ENCODE data around the gene HAUS8. TPM values are rescaled to one million over a fixed set of nuclear protein-coding genes. Genes with fewer than 3 reads are reported as not detected.

The HAUS8 gene
- total and polyA plus RNA-seq, 2 of the 8 experiments (the other 6 are each of a cell fraction or from before 2014, with no cell fraction given): 18.4 to 23.2 TPM

DNA sequence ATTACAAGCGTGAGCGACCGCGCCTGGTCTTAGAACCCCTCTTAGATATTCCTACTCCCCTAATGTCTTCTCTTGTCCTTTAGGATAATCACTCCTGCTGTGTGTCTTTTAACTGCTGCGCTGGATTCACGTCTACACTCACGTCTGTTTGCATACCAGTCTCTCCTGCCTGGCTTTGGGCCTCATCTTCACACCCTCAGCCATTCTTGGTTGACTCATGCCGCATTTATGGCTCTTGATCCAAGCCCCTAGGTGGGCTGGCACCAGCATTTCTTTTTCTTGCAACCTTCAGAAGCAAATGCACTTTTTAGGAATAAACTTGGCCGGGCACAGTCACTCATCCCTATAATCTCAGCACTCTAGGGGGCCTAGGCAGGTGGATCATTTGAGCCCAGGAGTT, 23.1 kb upstream of the HAUS8 start:
- no peak overlapping the region for H2BK20ac ChIP-seq (ENCODE audit: low read length)
- H3K56ac ChIP-seq (replicated peaks; ENCODE audit: insufficient read length, low read depth, low read length): no peak overlapping the region
- H2BK120ac ChIP-seq (replicated peaks; ENCODE audit: low read depth, low read length): no peak overlapping the region
- peaks cover 0 to 22% of the 10 kb centered on the region in 2 experiments; a peak in 3 of 4 replicates for H3K79me2 ChIP-seq (ENCODE audit: control insufficient read depth in 1 of 2, insufficient read depth in 2 of 2, low read length in 2 of 2)
- peaks cover 0 to 2% of the 10 kb centered on the region in 2 experiments for H4K20me1 ChIP-seq (replicated peaks in 1 of 2; ENCODE audit: control insufficient read depth in 1 of 2, insufficient read depth in 2 of 2, low read length in 2 of 2)
- H3K9ac ChIP-seq (replicated peaks in 1 of 4; ENCODE audit: extremely low read depth in 1 of 4, low read depth in 3 of 4, low read length in 3 of 4): no peak overlapping the region
- no peaks in the 10 kb centered on the region for H3K27me3 ChIP-seq (replicated peaks in 1 of 4; ENCODE audit: control insufficient read depth in 3 of 4, extremely low read depth in 1 of 4, insufficient read depth in 3 of 4, low read length in 3 of 4)
- no peaks in the 10 kb centered on the region for H3K23me2 ChIP-seq (ENCODE audit: low read depth, low read length)
- H3K27ac ChIP-seq (ENCODE audit: low read depth, low read length): no peak overlapping the region
- no peak for FAIRE-seq
- peaks cover 14% of the 10 kb centered on the region for H3K79me1 ChIP-seq (ENCODE audit: low read depth, low read length)
- TF ChIP-seq POU5F1 (IDR thresholded peaks at IDR 0.05; ENCODE audit: low read depth, low read length): no peak
- TF ChIP-seq SAP30 (IDR thresholded peaks at IDR 0.05; ENCODE audit: insufficient read depth, insufficient replicate concordance, low read length): no peak
- TF ChIP-seq, protein P1, sequence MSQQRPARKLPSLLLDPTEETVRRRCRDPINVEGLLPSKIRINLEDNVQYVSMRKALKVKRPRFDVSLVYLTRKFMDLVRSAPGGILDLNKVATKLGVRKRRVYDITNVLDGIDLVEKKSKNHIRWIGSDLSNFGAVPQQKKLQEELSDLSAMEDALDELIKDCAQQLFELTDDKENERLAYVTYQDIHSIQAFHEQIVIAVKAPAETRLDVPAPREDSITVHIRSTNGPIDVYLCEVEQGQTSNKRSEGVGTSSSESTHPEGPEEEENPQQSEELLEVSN (IDR thresholded peaks at IDR 0.05): no peak
- no peak for TF ChIP-seq SIRT6 (IDR thresholded peaks at IDR 0.05; ENCODE audit: low read length)
- no peak for TF ChIP-seq MAFK (IDR thresholded peaks at IDR 0.05; ENCODE audit: low read depth, low read length)
- no peak for TF ChIP-seq EP300 (IDR thresholded peaks at IDR 0.05; ENCODE audit: borderline replicate concordance in 1 of 2, low read depth in 2 of 2, low read length in 2 of 2)
- no peak for TF ChIP-seq CBX8 (IDR thresholded peaks at IDR 0.05; ENCODE audit: borderline replicate concordance, low read depth, low read length)
- no peak for TF ChIP-seq EGR1 (IDR thresholded peaks at IDR 0.05; ENCODE audit: borderline replicate concordance, low read depth, low read length)
- no peak for TF ChIP-seq POLR2AphosphoS5 (IDR thresholded peaks at IDR 0.05; ENCODE audit: low read depth, low read length)
- TF ChIP-seq KDM4A (IDR thresholded peaks at IDR 0.05; ENCODE audit: low read depth, low read length, severe bottlenecking): no peak
- no peak for TF ChIP-seq NANOG (IDR thresholded peaks at IDR 0.05; ENCODE audit: insufficient read depth, low read depth, low read length, poor library complexity, severe bottlenecking)
- no peak overlapping the region for H3K4me3 ChIP-seq (ENCODE audit: extremely low read depth in 1 of 4, insufficient read depth in 2 of 4, low read depth in 3 of 4, low read length in 4 of 4)
- no peak overlapping the region for H3K4me2 ChIP-seq (ENCODE audit: insufficient read depth in 1 of 2, low read depth in 2 of 2, low read length in 2 of 2)
- peaks cover 9 to 10% of the 10 kb centered on the region in 2 experiments for H3K9me3 ChIP-seq (ENCODE audit: insufficient read depth in 2 of 2, low read depth in 1 of 2, low read length in 1 of 2)
- H2AFZ ChIP-seq (ENCODE audit: low read length): no peak overlapping the region
- H4K91ac ChIP-seq (replicated peaks; ENCODE audit: insufficient read length, low read length): no peak overlapping the region
- no peak overlapping the region for H3K4ac ChIP-seq (replicated peaks; ENCODE audit: insufficient read length, low read depth, low read length)
- H3K36me3 ChIP-seq (ENCODE audit: control insufficient read depth in 2 of 4, insufficient read depth in 4 of 4, low read length in 3 of 4): peaks cover 5 to 19% (median 9%) of the 10 kb centered on the region in 4 experiments; a peak in 7 of 8 replicates
- ChIA-PET POLR2A (ENCODE audit: partially characterized antibody) (no interaction called here), CTCF (ENCODE audit: partially characterized antibody) (interaction anchor here (0.7 kb wide), 1 partner anchor 80 kb away, joined by 3 read pairs; no protein-coding TSS in a partner anchor)
- H2BK15ac ChIP-seq (ENCODE audit: low read length): no peak overlapping the region
- H4K8ac ChIP-seq (ENCODE audit: extremely low read depth, insufficient read depth, low read length): no peak overlapping the region
- WGBS, 2 experiments (ENCODE audit: extremely low coverage in 1 of 2, insufficient coverage in 1 of 2, insufficient read length in 1 of 2, insufficient replicate concordance in 2 of 2, low coverage in 1 of 2, low lambda C conversion rate in 2 of 2, missing lambda C conversion rate in 1 of 2): 94% methylated on average over 9 of the region's 9 CpGs; no CpG with 5 or more reads in 1 of the 2 experiments
- no peak overlapping the region for H2AK5ac ChIP-seq (ENCODE audit: low read depth, low read length)
- no peak overlapping the region for H2BK12ac ChIP-seq (ENCODE audit: low read depth, low read length)
- no peak overlapping the region for H3K18ac ChIP-seq (ENCODE audit: extremely low read depth, low read length)
- H3K14ac ChIP-seq (ENCODE audit: insufficient read length): no peak overlapping the region
- no peak for DNase-seq (ENCODE audit: low read depth in 1 of 2, low spot score in 2 of 2)
- no peak overlapping the region for H3K23ac ChIP-seq (ENCODE audit: insufficient read length)
- 0 out of 7 replicates have a peak, but pooled peaks cover 0 to 2% (median 0%) of the 10 kb centered on the region in 4 experiments for H3K4me1 ChIP-seq (replicated peaks in 1 of 4; ENCODE audit: control insufficient read depth in 3 of 4, insufficient read depth in 4 of 4, low read length in 3 of 4)
- H2BK5ac ChIP-seq (ENCODE audit: low read depth, low read length): no peak overlapping the region
- no peak overlapping the region for H4K5ac ChIP-seq (ENCODE audit: insufficient read length, low read depth, low read length)

Measured in H1 (cell line).